Stimulated activated CD4-positive, alpha-beta T cell treated with anti-CD3 and anti-CD28 coated beads, TNF-alpha, amount 100 ng/mL, for 1 hour (primary cell): Measurements from ENCODE around the gene ZNF280D.
"Not testable (repeated sequence)": the region's sequence is repeated elsewhere in the genome, so short reads cannot be mapped to it uniquely, and the experiment has no call there.

Source experiments
- DNase-seq, 3 donors: peaks; one replicate each; pipeline ENCODE4 v3.0.0-alpha.2; 2020; ENCODE audit warnings: low read depth in 3 of 3, low spot score in 1 of 3

Gene ZNF280D

GRCh38 chr15:56733136-56734012, at the start of gene ZNF280D:
Gene ZNF280D (minus strand): TSS chr15:56733509. CDS start chr15:56707109, 26,400 bp downstream.
- DNase-seq: peak; percentile 42 to 64 (median 53)

- DNase-seq: no peak
Measured at GRCh38 chr15:56782306-56782705, 49.0 kb upstream of the ZNF280D start.

- no peak for DNase-seq
Measured at GRCh38 chr15:56781666-56782065, 48.4 kb upstream of the ZNF280D start.

GRCh38 chr15:56780102-56780725, 46.9 kb upstream of the ZNF280D start:
- DNase-seq: not testable (repeated sequence)

GRCh38 chr15:56779449-56779848, 46.1 kb upstream of the ZNF280D start:
- not testable (repeated sequence) for DNase-seq

- no peak for DNase-seq
Measured at GRCh38 chr15:56778761-56779160, 45.5 kb upstream of the ZNF280D start.

- no peak for DNase-seq
Measured at GRCh38 chr15:56776839-56777238, 43.5 kb upstream of the ZNF280D start.

- no peak for DNase-seq
Measured at GRCh38 chr15:56775641-56776040, 42.3 kb upstream of the ZNF280D start.

GRCh38 chr15:56774356-56774755, 41.0 kb upstream of the ZNF280D start:
- DNase-seq: no peak

GRCh38 chr15:56772868-56773639, 39.7 kb upstream of the ZNF280D start:
- no peak for DNase-seq

- DNase-seq: no peak
Measured at GRCh38 chr15:56770173-56770572, 36.9 kb upstream of the ZNF280D start.

- no peak for DNase-seq
Measured at GRCh38 chr15:56767315-56767714, 34.0 kb upstream of the ZNF280D start.

- no peak for DNase-seq
Measured at GRCh38 chr15:56765251-56765650, 31.9 kb upstream of the ZNF280D start.

- DNase-seq: no peak
Measured at GRCh38 chr15:56763141-56763895, 30.0 kb upstream of the ZNF280D start.

- no peak for DNase-seq
Measured at GRCh38 chr15:56760186-56760585, 26.9 kb upstream of the ZNF280D start.

- DNase-seq: no peak
Measured at GRCh38 chr15:56759450-56759845, 26.1 kb upstream of the ZNF280D start.

- DNase-seq: no peak
Measured at GRCh38 chr15:56758770-56759449, 25.6 kb upstream of the ZNF280D start.

- no peak for DNase-seq
Measured at GRCh38 chr15:56757875-56758274, 24.6 kb upstream of the ZNF280D start.

GRCh38 chr15:56754772-56755370, 21.6 kb upstream of the ZNF280D start:
- DNase-seq: no peak

- DNase-seq: no peak
Measured at GRCh38 chr15:56752986-56753385, 19.7 kb upstream of the ZNF280D start.
